Measurements from ENCODE around the gene INCA1. TPM values are rescaled to one million over a fixed set of nuclear protein-coding genes. Genes with fewer than 3 reads are reported as not detected.

The INCA1 gene
- total and polyA plus RNA-seq, 8 donors: 1.3 to 6.1 (median 1.6) TPM; not detected in 3

GRCh38 chr17:5042157-5043022, 45.1 kb upstream of the INCA1 start:
- TF ChIP-seq POLR2A (IDR thresholded peaks at IDR 0.05): no peak
- no peak for TF ChIP-seq POLR2AphosphoS5 (IDR thresholded peaks at IDR 0.05)
- TF ChIP-seq EP300 (IDR thresholded peaks at IDR 0.05): no peak
- TF ChIP-seq CTCF (IDR thresholded peaks at IDR 0.05): no peak
- peak overlapping the region in 1 of 5 donors; percentile 53 for H3K27ac ChIP-seq
- 58 to 77% (median 69%) methylated on average over 15 of the region's 15 CpGs for WGBS, 5 donors

GRCh38 chr17:5035315-5035714, 38.0 kb upstream of the INCA1 start, which contains the start of gene SLC52A1:
SLC52A1 (minus strand) TSS chr17:5035426; CDS start chr17:5034606, 820 bp downstream.
- Histone ChIP-seq H3K36me3 (no peaks in the 10 kb centered on the region), H3K9me3 (no peaks in the 10 kb centered on the region), H3K27me3 (peaks cover 0 to 34% (median 6%) of the 10 kb centered on the region in 3 donors), H3K4me1 (peaks cover 0 to 26% (median 16%) of the 10 kb centered on the region in 4 donors), H3K4me3 (peak within 1 kb of the TSS in 3 of 4 donors; percentile 5 to 43 (median 16)), H3K27ac (no peak within 1 kb of the TSS)
- DNase-seq: peak in 1 of 2 donors; percentile 45
- no peak for TF ChIP-seq POLR2AphosphoS5 (IDR thresholded peaks at IDR 0.05)
- WGBS, 5 donors: 5 to 10% (median 7%) methylated on average over 10 to 24 of the region's 24 CpGs
- intact Hi-C loops (cut with DNase I; ENCODE audit: low total_unique reads): no loop called here

More at GRCh38 chr17:5042157-5043022, 45.1 kb upstream of the INCA1 start:
- intact Hi-C loops (cut with DNase I; ENCODE audit: low total_unique reads): no loop called here
- peaks cover 0 to 4% (median 0%) of the 10 kb centered on the region in 4 donors for H3K4me1 ChIP-seq
- no peaks in the 10 kb centered on the region for H3K36me3 ChIP-seq
- DNase-seq: no peak
- no peaks in the 10 kb centered on the region for H3K9me3 ChIP-seq
- H3K27me3 ChIP-seq: peaks cover 0 to 1% (median 0%) of the 10 kb centered on the region in 3 donors
- no peak overlapping the region for H3K4me3 ChIP-seq

GRCh38 chr17:5034651-5035050, 37.3 kb upstream of the INCA1 start:
- Histone ChIP-seq H3K4me1 (peaks cover 0 to 27% (median 16%) of the 10 kb centered on the region in 4 donors), H3K4me3 (no peak overlapping the region), H3K9me3 (no peaks in the 10 kb centered on the region), H3K36me3 (no peaks in the 10 kb centered on the region), H3K27me3 (peaks cover 0 to 34% (median 6%) of the 10 kb centered on the region in 3 donors), H3K27ac (no peak overlapping the region)
- TF ChIP-seq EP300 (IDR thresholded peaks at IDR 0.05) (no peak), POLR2A (IDR thresholded peaks at IDR 0.05) (no peak)
- WGBS, 5 donors: 75 to 96% (median 87%) methylated on average over 13 to 14 of the region's 14 CpGs
- DNase-seq: no peak
- intact Hi-C loops (cut with DNase I; ENCODE audit: low total_unique reads): no loop called here

GRCh38 chr17:5034063-5034462, 36.7 kb upstream of the INCA1 start:
- WGBS, 5 donors: 69 to 87% (median 72%) methylated on average over 2 to 5 of the region's 5 CpGs
- H3K27ac ChIP-seq: no peak overlapping the region
- TF ChIP-seq POLR2A (IDR thresholded peaks at IDR 0.05) (no peak), POLR2AphosphoS5 (IDR thresholded peaks at IDR 0.05) (no peak), EP300 (IDR thresholded peaks at IDR 0.05) (no peak), CTCF (IDR thresholded peaks at IDR 0.05) (no peak)
- peaks cover 0 to 34% (median 6%) of the 10 kb centered on the region in 3 donors for H3K27me3 ChIP-seq
- no peaks in the 10 kb centered on the region for H3K36me3 ChIP-seq
- intact Hi-C loops (cut with DNase I; ENCODE audit: low total_unique reads): no loop called here
- H3K9me3 ChIP-seq: no peaks in the 10 kb centered on the region
- peaks cover 0 to 27% (median 16%) of the 10 kb centered on the region in 4 donors for H3K4me1 ChIP-seq
- no peak overlapping the region for H3K4me3 ChIP-seq
- no peak for DNase-seq

DNA sequence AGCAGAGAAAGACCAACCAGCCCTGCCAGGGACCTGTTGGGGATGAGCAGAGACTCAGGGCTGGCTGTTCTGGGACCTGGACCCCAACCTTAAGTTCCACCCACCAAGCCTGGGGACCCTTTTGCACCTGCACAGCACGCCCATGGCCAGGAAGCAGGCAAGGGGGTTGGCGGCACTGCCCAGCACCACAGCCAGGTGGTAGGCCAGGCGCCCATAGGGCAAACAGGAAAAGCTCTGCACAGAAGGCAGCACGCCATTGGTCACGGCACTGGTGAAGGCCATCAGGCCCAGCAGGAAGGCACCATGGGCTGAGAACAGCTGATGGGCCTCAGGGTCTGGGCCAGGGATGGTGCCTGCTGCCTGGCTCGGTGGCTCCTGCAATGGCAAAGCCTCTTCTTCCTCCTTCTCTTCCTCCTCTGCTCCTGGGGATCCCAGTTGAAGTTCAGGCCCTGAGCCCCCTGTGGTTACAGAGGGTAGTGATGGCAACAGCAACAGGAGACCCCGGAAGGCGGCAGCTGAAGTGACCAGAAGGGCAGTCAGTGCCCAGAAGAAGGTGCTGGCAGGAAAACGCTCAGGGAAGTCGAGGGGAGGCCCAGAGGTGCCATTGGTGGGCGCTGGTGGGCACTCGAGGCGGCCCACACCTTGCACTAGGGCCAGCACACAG, 36.2 kb upstream of the INCA1 start:
- intact Hi-C loops (cut with DNase I; ENCODE audit: low total_unique reads): no loop called here
- Histone ChIP-seq H3K27ac (no peak overlapping the region), H3K4me1 (peaks cover 0 to 27% (median 16%) of the 10 kb centered on the region in 4 donors)

More for the DNA sequence above, 36.2 kb upstream of the INCA1 start:
- Histone ChIP-seq H3K4me3 (no peak overlapping the region), H3K9me3 (no peaks in the 10 kb centered on the region), H3K36me3 (no peaks in the 10 kb centered on the region), H3K27me3 (peaks cover 0 to 34% (median 6%) of the 10 kb centered on the region in 3 donors)
- 80 to 96% (median 85%) methylated on average over 11 to 13 of the region's 13 CpGs for WGBS, 5 donors
- no peak for DNase-seq
- TF ChIP-seq CTCF (IDR thresholded peaks at IDR 0.05) (no peak), POLR2AphosphoS5 (IDR thresholded peaks at IDR 0.05) (no peak), POLR2A (IDR thresholded peaks at IDR 0.05) (no peak), EP300 (IDR thresholded peaks at IDR 0.05) (no peak)

Data from stomach (tissue), 9 donors.